Neural progenitor cell (in vitro differentiated cells): ENCODE data around the gene FNIP2. TPM values are rescaled to one million over a fixed set of nuclear protein-coding genes. Genes with fewer than 3 reads are reported as not detected.

Experiments
- DNase-seq: peaks from one replicate; pipeline ENCODE4 v3.0.0-alpha.2; 2016; ENCODE audit warnings: low spot score
- H2AFZ ChIP-seq: fragments of 200-600 bp; sonication (generic); replicated peaks from 2 replicates; pipeline ENCODE4 v1.6.1; 2016; ENCODE audit warnings: antibody characterized with exemption
- H3F3A ChIP-seq: fragments of 200-600 bp; sonication (generic); 2 replicates; pipeline ENCODE4 v1.6.1; 2016; ENCODE audit warnings: antibody characterized with exemption, low read depth
- H3K27ac ChIP-seq: fragments of 200-600 bp; sonication (generic); 2 replicates; pipeline ENCODE4 v1.5.1; 2016; ENCODE audit warnings: mild to moderate bottlenecking
- H3K27me3 ChIP-seq: fragments of 200-600 bp; sonication (generic); 2 replicates; pipeline ENCODE4 v1.6.1; 2016; ENCODE audit warnings: mild to moderate bottlenecking, moderate library complexity
- H3K36me3 ChIP-seq: fragments of 200-600 bp; sonication (generic); 2 replicates; pipeline ENCODE4 v1.5.1; 2016
- H3K4me1 ChIP-seq: fragments of 200-600 bp; sonication (generic); 2 replicates; pipeline ENCODE4 v1.6.1; 2016; ENCODE audit warnings: mixed run types
- H3K4me2 ChIP-seq: fragments of 200-600 bp; sonication (generic); 2 replicates; pipeline ENCODE4 v1.6.1; 2016
- H3K4me3 ChIP-seq: fragments of 200-600 bp; sonication (generic); 2 replicates; pipeline ENCODE4 v1.5.1; 2016
- H3K79me2 ChIP-seq: fragments of 200-600 bp; sonication (generic); 2 replicates; pipeline ENCODE4 v1.6.1; 2016; ENCODE audit warnings: low read depth
- H3K9ac ChIP-seq: fragments of 200-600 bp; sonication (generic); 2 replicates; pipeline ENCODE4 v1.6.1; 2016
- H3K9me3 ChIP-seq: fragments of 200-600 bp; sonication (generic); 2 replicates; pipeline ENCODE4 v1.5.1; 2016; ENCODE audit warnings: low read depth
- H4K20me1 ChIP-seq: fragments of 200-600 bp; sonication (generic); 2 replicates; pipeline ENCODE4 v1.6.1; 2016; ENCODE audit warnings: low read depth
- H3K27ac Mint-ChIP-seq: 3 replicates; pipeline ENCODE4 v1.8.0; 2021; ENCODE audit warnings: mixed read lengths
- H3K27me3 Mint-ChIP-seq: 2 replicates; pipeline ENCODE4 v1.8.0; 2022; ENCODE audit warnings: low read depth, mild to moderate bottlenecking, inconsistent platforms, moderate library complexity, mixed read lengths; ENCODE audit not compliant: insufficient read depth
- H3K36me3 Mint-ChIP-seq: 3 replicates; pipeline ENCODE4 v1.8.0; 2021; ENCODE audit warnings: mixed read lengths
- H3K4me1 Mint-ChIP-seq: 3 replicates; pipeline ENCODE4 v1.8.0; 2021; ENCODE audit warnings: mixed read lengths
- H3K4me3 Mint-ChIP-seq: 3 replicates; pipeline ENCODE4 v1.8.0; 2021; ENCODE audit warnings: mild to moderate bottlenecking, moderate library complexity, mixed read lengths
- H3K9me3 Mint-ChIP-seq: 3 replicates; pipeline ENCODE4 v1.8.0; 2020; ENCODE audit warnings: mixed read lengths
- EZH2 ChIP-seq: fragments of 200-600 bp; sonication (generic); IDR thresholded peaks from 2 replicates; pipeline ENCODE4 v1.6.1; 2017; ENCODE audit warnings: antibody characterized with exemption, mild to moderate bottlenecking, moderate library complexity
- EZH2phosphoT487 ChIP-seq: fragments of 200-600 bp; sonication (generic); IDR thresholded peaks from 2 replicates; pipeline ENCODE4 v1.6.1; 2017; ENCODE audit warnings: antibody characterized with exemption
- total RNA-seq: library from RNA; depleted of rRNA; stranded (reverse); fragments of >200 nt; gene quantifications from 2 replicates; pipeline ENCODE4 v1.2.3, GENCODE V29; 2015; ENCODE audit warnings: low replicate concordance
- TF ChIP-seq, protein P1 (sequence below): fragments of 200-600 bp; sonication (generic); IDR thresholded peaks from 2 replicates; pipeline ENCODE4 v1.5.1; 2017; ENCODE audit warnings: antibody characterized with exemption, mild to moderate bottlenecking

FNIP2 gene
- total RNA-seq, 1 donor from 2014 or later, result 10.5 TPM

DNA sequence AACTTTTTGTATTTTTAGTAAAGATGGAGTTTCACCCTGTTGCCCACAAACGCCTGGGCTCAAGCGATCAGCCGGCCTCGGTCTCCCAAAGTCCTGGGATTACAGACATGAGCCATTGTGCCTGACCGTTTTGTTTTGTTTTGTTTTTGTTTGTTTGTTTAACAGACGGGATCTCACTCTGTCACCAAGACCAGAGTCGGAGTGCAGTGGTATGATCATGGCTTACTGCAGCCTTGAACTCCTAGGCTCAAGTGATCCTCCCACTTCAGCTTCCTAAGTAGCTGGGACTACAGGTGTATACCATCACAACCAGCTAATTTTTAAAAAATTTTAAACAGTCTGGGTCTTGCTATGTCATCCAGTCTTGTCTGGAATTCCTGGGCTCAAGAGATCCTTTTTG, 53.5 kb downstream of the FNIP2 start:
- no peak overlapping the region for H3K27ac ChIP-seq
- H3K27me3 ChIP-seq, result no peaks in the 10 kb centered on the region
- H3K4me3 Mint-ChIP-seq, result no peak overlapping the region
- DNase-seq, result no peak
- TF ChIP-seq EZH2phosphoT487, result no peak
- no peak for TF ChIP-seq EZH2
- TF ChIP-seq, protein P1, sequence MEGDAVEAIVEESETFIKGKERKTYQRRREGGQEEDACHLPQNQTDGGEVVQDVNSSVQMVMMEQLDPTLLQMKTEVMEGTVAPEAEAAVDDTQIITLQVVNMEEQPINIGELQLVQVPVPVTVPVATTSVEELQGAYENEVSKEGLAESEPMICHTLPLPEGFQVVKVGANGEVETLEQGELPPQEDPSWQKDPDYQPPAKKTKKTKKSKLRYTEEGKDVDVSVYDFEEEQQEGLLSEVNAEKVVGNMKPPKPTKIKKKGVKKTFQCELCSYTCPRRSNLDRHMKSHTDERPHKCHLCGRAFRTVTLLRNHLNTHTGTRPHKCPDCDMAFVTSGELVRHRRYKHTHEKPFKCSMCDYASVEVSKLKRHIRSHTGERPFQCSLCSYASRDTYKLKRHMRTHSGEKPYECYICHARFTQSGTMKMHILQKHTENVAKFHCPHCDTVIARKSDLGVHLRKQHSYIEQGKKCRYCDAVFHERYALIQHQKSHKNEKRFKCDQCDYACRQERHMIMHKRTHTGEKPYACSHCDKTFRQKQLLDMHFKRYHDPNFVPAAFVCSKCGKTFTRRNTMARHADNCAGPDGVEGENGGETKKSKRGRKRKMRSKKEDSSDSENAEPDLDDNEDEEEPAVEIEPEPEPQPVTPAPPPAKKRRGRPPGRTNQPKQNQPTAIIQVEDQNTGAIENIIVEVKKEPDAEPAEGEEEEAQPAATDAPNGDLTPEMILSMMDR, result no peak
- no peak overlapping the region for H3K27ac Mint-ChIP-seq
- H3K27me3 Mint-ChIP-seq, result peaks cover 2% of the 10 kb centered on the region
- no peaks in the 10 kb centered on the region for H4K20me1 ChIP-seq
- H3K4me2 ChIP-seq, result no peak overlapping the region
- no peaks in the 10 kb centered on the region for H3F3A ChIP-seq
- peaks cover 2% of the 10 kb centered on the region for H3K4me1 Mint-ChIP-seq
- no peaks in the 10 kb centered on the region for H3K36me3 ChIP-seq
- H3K9me3 ChIP-seq, result no peaks in the 10 kb centered on the region
- H3K36me3 Mint-ChIP-seq, result no peaks in the 10 kb centered on the region
- H2AFZ ChIP-seq, result no peak overlapping the region
- no peak overlapping the region for H3K4me3 ChIP-seq
- no peaks in the 10 kb centered on the region for H3K4me1 ChIP-seq
- no peaks in the 10 kb centered on the region for H3K79me2 ChIP-seq
- no peak overlapping the region for H3K9ac ChIP-seq
- no peaks in the 10 kb centered on the region for H3K9me3 Mint-ChIP-seq

DNA sequence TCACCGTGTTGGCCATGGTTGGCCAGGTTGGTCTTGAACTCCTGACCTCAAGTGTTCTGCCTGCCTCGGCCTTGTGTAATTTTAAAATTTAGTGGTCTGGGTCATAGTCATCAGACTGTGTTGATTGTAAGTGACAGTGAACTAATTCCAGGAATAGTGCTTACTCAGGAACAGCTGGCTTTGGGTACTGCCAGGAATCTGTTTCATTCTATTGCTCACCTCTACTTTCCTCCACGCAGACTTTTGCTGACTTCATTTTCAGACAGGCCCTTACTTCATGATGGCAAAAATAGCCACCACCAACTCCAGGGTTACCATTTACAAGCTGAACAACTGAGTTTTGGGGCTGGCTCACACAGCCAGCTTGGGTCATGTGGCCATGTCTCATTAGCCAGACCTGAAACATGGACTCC, 54.6 kb downstream of the FNIP2 start:
- Mint-ChIP-seq H3K4me3 (no peak overlapping the region), H3K9me3 (no peaks in the 10 kb centered on the region), H3K27me3 (peaks cover 2% of the 10 kb centered on the region), H3K27ac (no peak overlapping the region), H3K36me3 (no peaks in the 10 kb centered on the region), H3K4me1 (peaks cover 2% of the 10 kb centered on the region)
- H3K9ac ChIP-seq, result no peak overlapping the region
- no peak overlapping the region for H3K4me3 ChIP-seq
- no peaks in the 10 kb centered on the region for H3K27me3 ChIP-seq
- no peak overlapping the region for H2AFZ ChIP-seq
- no peak overlapping the region for H3K27ac ChIP-seq
- H3K36me3 ChIP-seq, result no peaks in the 10 kb centered on the region
- H3K9me3 ChIP-seq, result no peaks in the 10 kb centered on the region
- no peak overlapping the region for H3K4me2 ChIP-seq
- no peaks in the 10 kb centered on the region for H4K20me1 ChIP-seq
- TF ChIP-seq EZH2phosphoT487 (no peak), EZH2 (no peak)
- TF ChIP-seq, protein P1, result no peak
- no peaks in the 10 kb centered on the region for H3K4me1 ChIP-seq
- no peaks in the 10 kb centered on the region for H3K79me2 ChIP-seq
- DNase-seq, result no peak
- no peaks in the 10 kb centered on the region for H3F3A ChIP-seq

DNA sequence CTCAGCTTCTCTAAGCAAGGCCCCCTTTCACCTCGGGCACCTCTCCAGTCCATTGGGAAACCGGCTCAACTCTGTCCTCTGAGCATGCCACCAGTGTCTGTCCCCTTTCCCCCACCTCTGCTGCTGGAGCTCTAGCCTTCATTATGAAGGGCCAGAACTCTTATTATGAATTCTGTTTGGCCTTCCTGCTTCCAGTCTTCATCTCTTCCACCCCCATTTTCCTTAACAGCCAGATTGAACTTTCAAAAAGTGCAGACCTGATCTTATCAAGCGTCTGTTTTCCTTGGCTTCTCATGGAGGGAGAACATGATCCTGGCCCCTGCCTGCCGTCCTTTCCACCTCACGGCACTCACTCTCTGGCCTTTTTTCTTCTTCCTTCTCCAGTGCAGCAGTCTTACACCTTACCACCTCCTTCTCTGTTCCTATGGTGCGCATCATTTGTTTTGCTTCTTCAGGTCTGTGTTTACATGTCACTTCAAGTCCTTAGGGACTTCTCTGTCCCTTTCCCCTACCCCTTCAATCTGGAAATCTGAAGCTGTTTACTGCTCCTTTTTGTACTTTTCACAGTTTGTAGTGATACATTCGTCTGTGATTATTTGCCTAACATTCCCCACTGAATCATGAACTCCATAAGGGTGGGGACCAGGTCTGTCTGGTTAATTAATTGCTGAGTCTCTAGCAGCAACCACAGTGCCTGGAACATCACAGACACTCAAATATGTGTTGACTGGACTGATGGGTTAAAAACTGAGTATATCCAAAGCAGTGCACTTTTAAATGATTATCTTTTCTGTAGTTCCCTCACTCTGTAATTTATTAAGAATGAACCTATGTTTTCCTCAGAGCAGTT, 55.8 kb downstream of the FNIP2 start:
- no peak overlapping the region for H3K27ac ChIP-seq
- no peak overlapping the region for H3K9ac ChIP-seq
- no peaks in the 10 kb centered on the region for H3K4me1 ChIP-seq
- no peak overlapping the region for H3K4me2 ChIP-seq
- H4K20me1 ChIP-seq, result no peaks in the 10 kb centered on the region
- peaks cover 5% of the 10 kb centered on the region for H3K36me3 Mint-ChIP-seq
- H3K27me3 Mint-ChIP-seq, result peaks cover 2% of the 10 kb centered on the region
- TF ChIP-seq EZH2phosphoT487, result no peak
- TF ChIP-seq, protein P1, result no peak
- no peak for TF ChIP-seq EZH2
- H3K79me2 ChIP-seq, result no peaks in the 10 kb centered on the region
- H2AFZ ChIP-seq, result no peak overlapping the region
- no peak for DNase-seq
- H3K4me3 ChIP-seq, result no peak overlapping the region
- no peaks in the 10 kb centered on the region for H3F3A ChIP-seq
- H3K27me3 ChIP-seq, result no peaks in the 10 kb centered on the region
- H3K9me3 Mint-ChIP-seq, result no peaks in the 10 kb centered on the region
- H3K27ac Mint-ChIP-seq, result no peak overlapping the region
- H3K4me3 Mint-ChIP-seq, result no peak overlapping the region
- no peaks in the 10 kb centered on the region for H3K9me3 ChIP-seq
- H3K36me3 ChIP-seq, result no peaks in the 10 kb centered on the region
- H3K4me1 Mint-ChIP-seq, result peaks cover 2% of the 10 kb centered on the region
